CD4-positive, alpha-beta T cell treated with Interleukin-6 at 100 ng/mL for 8 hours (primary cell): ENCODE measurements around the gene PLCB4.
"Not testable (repeated sequence)": the region's sequence is repeated elsewhere in the genome, so short reads cannot be mapped to it uniquely, and the experiment has no call there.

Source experiments
- DNase-seq: peaks from one replicate; pipeline ENCODE4 v3.0.0-alpha.2; 2020; ENCODE audit warnings: mixed read lengths, low spot score

The PLCB4 gene

DNA sequence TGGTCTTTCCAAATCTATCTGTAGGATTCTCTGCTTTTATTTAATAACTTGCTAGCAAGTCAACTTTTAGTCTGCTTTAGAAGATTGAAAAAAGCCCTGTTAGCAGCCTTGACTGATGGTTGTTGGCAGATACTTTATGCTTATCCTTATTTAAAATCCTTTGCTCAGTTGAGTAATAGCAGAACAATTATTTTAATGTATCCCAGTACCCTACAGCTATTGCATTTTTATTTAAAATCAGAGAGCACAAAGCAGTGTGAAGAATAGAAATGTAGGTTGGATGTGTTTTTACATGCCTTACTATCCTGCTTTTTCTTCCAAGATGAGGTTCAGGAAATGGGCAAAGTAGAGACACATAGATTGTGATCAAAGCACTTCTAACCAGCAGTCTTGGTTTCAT, 298.4 kb downstream of the PLCB4 start:
- DNase-seq: no peak

- no peak for DNase-seq
Measured at GRCh38 chr20:9367746-9368145, 298.9 kb downstream of the PLCB4 start.

- DNase-seq: no peak
Measured at GRCh38 chr20:9368893-9369292, 300.0 kb downstream of the PLCB4 start.

DNA sequence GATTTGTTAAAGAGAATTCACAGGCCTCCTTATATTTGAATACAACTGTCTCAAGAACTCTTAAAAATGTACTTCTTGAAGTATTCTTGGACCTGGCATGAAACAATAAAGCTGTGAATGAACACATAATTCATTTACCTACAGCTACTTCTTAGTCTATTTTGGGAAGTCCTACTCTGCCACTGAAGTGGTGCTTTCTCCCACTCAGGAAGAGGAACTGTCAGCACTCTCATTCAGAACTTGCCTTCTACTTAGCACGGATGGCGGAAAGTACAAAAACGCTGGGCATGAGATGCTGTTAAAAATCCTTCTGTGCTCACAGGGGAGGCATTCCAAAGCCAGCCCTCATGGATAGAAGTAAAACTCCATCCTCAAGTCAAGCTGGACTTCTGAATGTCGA, 300.7 kb downstream of the PLCB4 start:
- DNase-seq: no peak

GRCh38 chr20:9374072-9374471, 305.2 kb downstream of the PLCB4 start:
- DNase-seq: no peak

GRCh38 chr20:9374480-9374879, 305.6 kb downstream of the PLCB4 start:
- no peak for DNase-seq

GRCh38 chr20:9375221-9375681, 306.4 kb downstream of the PLCB4 start:
- DNase-seq: no peak

- DNase-seq: no peak
Measured at GRCh38 chr20:9377007-9377406, 308.1 kb downstream of the PLCB4 start.

- not testable (repeated sequence) for DNase-seq
Measured at GRCh38 chr20:9385345-9386310, 316.7 kb downstream of the PLCB4 start.

GRCh38 chr20:9388160-9388812, 319.4 kb downstream of the PLCB4 start:
- DNase-seq: no peak

DNA sequence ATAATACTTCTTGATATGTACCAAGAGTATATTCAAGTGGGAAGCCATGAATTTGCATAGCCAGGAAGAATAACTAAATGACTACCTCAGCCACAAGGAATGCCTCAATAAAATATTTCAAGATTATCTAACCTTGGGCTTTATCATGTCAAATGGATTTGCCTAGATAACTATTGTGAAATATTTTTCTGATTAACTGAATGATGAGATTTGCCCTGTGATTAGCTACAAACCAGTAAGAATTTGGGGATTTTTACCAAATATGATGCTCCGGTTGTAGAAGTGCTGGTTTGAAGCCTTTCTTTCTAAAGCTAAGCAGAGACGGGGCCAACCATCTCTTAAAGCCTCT, 319.9 kb downstream of the PLCB4 start:
- no peak for DNase-seq

- no peak for DNase-seq
Measured at GRCh38 chr20:9389346-9389745, 320.5 kb downstream of the PLCB4 start.

- no peak for DNase-seq
Measured at GRCh38 chr20:9390441-9390840, 321.6 kb downstream of the PLCB4 start.

DNA sequence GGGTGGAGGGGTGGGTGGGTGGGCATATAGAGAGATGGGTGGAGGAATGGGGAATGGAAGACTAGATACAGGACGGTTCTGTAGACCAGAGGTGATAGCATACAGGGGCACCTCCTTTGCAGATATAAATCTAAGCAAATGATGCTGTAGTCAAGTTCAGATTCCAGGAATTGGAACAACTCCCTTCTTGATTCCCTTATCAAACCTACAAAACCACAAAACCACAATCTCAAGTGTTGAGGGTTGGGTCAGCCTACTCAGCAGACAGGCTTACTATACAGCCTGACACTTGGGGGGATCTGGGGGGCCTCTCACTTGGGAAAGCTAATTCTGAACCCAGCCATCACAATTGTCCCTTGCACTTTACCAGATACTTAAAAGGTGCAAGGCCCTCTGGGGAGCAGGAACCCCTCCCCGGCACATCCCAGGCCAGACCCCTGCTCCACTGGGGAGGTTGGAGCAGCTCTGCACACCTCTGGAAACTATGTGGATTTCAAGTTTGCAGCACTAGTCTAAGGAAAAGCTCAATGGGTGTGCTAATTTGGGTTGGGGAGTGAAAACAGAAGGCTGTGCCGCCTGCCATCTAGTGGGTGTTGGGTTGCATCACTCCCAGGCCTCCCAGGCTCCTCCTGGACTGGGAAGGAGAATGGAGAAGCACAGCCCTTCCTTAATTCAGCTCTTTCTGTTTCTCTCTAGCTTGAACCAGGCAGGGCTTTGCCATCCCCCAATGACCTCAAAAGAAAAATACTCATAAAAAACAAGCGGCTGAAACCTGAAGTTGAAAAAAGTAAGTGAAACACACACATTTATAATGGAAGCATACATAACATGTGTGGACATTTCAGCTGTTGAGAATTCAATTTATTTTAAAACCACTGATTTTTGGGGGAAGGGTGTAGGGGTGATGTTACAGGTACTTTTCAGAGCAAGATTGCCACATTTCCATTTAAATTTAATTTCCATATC, 324.3 kb downstream of the PLCB4 start:
- no peak for DNase-seq

GRCh38 chr20:9395971-9396370, 327.1 kb downstream of the PLCB4 start:
- DNase-seq: no peak

GRCh38 chr20:9397928-9398327, 329.0 kb downstream of the PLCB4 start:
- DNase-seq: no peak

GRCh38 chr20:9398882-9399281, 330.0 kb downstream of the PLCB4 start:
- DNase-seq: no peak

DNA sequence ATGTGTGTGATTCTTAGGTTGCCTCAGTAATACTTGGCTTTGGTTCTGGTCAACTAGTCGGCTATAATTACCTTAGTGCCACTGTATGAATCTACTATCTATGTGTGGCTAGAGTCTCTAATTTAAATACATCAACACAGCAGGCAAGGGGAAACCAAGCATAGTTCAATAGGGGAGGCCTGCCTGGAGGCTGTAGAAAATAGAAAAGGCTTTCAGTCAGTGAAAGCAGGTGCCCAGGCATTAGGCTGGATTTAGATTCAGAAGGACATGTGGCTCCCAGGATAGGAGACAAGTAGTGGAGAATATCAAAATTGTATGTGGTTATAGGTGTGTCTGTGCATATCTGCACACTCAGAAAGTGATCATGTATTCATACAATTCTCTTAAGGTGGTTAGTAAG, 330.4 kb downstream of the PLCB4 start:
- DNase-seq: no peak

DNA sequence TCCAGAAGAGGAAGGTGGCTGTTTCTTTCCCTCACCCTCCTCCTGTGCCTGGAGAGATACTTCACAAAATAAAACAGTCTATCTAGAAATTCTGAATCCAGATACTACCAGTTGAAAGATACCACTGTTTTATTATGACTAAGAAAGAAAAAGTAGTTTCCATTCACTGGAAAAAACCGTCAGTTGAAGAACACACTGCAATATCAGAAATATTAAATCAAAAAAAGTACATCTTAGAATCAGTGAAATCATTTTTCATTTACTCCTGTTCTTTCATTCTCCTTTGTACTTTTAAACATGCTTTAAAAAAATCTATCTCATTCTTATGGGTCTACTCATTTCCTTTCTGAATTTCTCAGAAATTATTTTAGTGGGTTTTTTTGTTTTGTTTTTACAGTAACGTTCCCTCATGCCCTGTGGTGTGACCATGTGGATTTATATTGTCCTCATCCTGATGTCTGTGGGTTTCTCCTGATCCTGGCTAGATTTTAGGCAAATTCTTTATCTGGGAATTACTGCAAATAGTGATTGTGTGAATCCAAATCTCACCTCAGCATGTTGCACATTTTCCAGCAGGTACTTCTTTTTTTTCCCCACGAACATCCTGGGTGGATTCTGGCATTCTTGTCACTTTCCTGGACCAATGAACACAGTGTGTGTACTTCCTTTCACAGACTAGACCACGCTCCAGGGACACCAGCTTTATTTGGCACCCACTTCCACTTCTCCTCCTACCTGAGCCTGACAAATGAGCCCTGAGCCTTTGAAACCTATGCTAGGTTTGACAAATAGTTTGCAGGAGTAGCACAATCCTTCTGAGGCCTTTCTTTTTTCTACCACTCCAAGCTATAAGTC, 331.5 kb downstream of the PLCB4 start:
- DNase-seq: no peak

DNA sequence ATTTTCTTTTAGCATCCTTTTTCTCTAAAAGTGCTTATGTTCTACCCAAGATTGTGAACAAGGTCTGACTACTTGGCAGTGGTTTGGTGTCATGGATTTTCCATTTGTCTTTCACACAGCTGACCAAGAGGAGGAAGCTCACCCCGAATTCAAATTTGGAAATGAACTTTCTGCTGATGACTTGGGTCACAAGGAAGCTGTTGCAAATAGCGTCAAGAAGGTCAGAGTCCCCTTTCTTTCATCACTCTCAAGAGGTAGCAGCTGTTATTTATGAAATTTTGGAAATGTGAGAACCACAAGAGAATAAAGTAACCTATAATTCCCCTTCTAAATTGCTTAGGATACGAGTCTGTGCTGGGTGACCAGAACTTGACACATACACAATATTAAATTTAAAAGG, 332.5 kb downstream of the PLCB4 start:
- no peak for DNase-seq

DNA sequence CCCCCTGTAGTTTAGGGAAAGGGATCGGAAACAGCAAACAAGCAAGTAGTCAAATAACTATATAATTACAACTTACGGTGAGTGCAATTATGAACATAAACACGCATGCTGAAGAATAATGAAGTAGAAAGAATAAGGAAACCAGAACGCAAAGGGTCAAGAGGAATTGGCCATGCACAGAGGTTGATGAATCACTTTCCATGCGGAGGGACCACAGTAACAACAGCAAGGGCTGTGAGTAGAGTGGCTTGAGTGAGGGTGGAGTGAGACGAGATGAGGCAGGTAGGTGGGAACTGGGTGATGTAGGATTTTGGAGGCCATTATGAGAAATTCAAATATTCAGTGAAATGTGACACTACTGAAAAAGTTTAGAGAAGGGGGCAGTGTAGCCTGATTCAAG, 333.3 kb downstream of the PLCB4 start:
- no peak for DNase-seq
